ENCODE measurements around the gene GPANK1. TPM values are rescaled to one million over a fixed set of nuclear protein-coding genes. Genes with fewer than 3 reads are reported as not detected.
A peak's percentile ranks its signal among the peaks of the same experiment; 100 is the strongest.

The GPANK1 gene
- total RNA-seq, 2 donors from 2014 or later, result 34.5 to 40.9 TPM

GRCh38 chr6:31619805-31620585, 44.8 kb downstream of the GPANK1 start:
- peaks cover 26 to 30% of the 10 kb centered on the region in 2 donors for H3K4me1 Mint-ChIP-seq (ENCODE audit: low read depth in 2 of 2)
- H3K36me3 Mint-ChIP-seq, result peaks cover 15% of the 10 kb centered on the region
- H3K27me3 Mint-ChIP-seq, result peaks cover 0 to under 1% of the 10 kb centered on the region in 2 donors

GRCh38 chr6:31617010-31617409, 47.8 kb downstream of the GPANK1 start:
- ATAC-seq, result no peak
- H3K36me3 Mint-ChIP-seq, result peaks cover 8% of the 10 kb centered on the region
- H3K9me3 Mint-ChIP-seq, result no peaks in the 10 kb centered on the region
- DNase-seq (ENCODE audit: low spot score), result no peak
- H3K27me3 Mint-ChIP-seq, result peaks cover 0 to 3% of the 10 kb centered on the region in 2 donors
- H3K4me3 Mint-ChIP-seq, result peak overlapping the region; percentile 30
- peaks cover 19 to 21% of the 10 kb centered on the region in 2 donors for H3K4me1 Mint-ChIP-seq (ENCODE audit: low read depth in 2 of 2)
- no peak overlapping the region for H3K27ac Mint-ChIP-seq

More at GRCh38 chr6:31619805-31620585, 44.8 kb downstream of the GPANK1 start:
- peak; percentile 93 to 94 for ATAC-seq
- DNase-seq (ENCODE audit: low spot score), result peak; percentile 99
- Mint-ChIP-seq H3K9me3 (no peaks in the 10 kb centered on the region), H3K27ac (peak overlapping the region; percentile 91 to 94), H3K4me3 (peak overlapping the region; percentile 90)

- peaks cover 10 to 12% of the 10 kb centered on the region in 2 donors for H3K4me1 Mint-ChIP-seq (ENCODE audit: low read depth in 2 of 2)
- peak overlapping the region in 1 of 2 donors; percentile 68 for H3K27ac Mint-ChIP-seq
- peaks cover 0 to 3% of the 10 kb centered on the region in 2 donors for H3K27me3 Mint-ChIP-seq
- H3K36me3 Mint-ChIP-seq, result no peaks in the 10 kb centered on the region
- DNase-seq (ENCODE audit: low spot score) (no peak), ATAC-seq (no peak)
- no peaks in the 10 kb centered on the region for H3K9me3 Mint-ChIP-seq
- H3K4me3 Mint-ChIP-seq, result peak overlapping the region; percentile 30
Observed at GRCh38 chr6:31615748-31616147, 49.0 kb downstream of the GPANK1 start.

- DNase-seq (ENCODE audit: low spot score), result no peak
- ATAC-seq, result no peak
- Mint-ChIP-seq H3K27ac (peak within 1 kb of the TSS in 1 of 2 donors; percentile 68), H3K4me1 (ENCODE audit: low read depth in 2 of 2) (peaks cover 10 to 12% of the 10 kb centered on the region in 2 donors), H3K36me3 (no peaks in the 10 kb centered on the region), H3K4me3 (peak within 1 kb of the TSS; percentile 30), H3K27me3 (peaks cover 0 to 3% of the 10 kb centered on the region in 2 donors), H3K9me3 (no peaks in the 10 kb centered on the region)
Observed at GRCh38 chr6:31614684-31615578, 49.9 kb downstream of the GPANK1 start, which contains the start of gene AIF1. Gene AIF1, plus strand, starts transcription at chr6:31615234. Its CDS starts 96 bp downstream, at chr6:31615330.

- Mint-ChIP-seq H3K36me3 (no peaks in the 10 kb centered on the region), H3K27me3 (peaks cover 0 to 3% of the 10 kb centered on the region in 2 donors), H3K27ac (no peak overlapping the region), H3K4me1 (ENCODE audit: low read depth in 2 of 2) (peaks cover 10 to 12% of the 10 kb centered on the region in 2 donors), H3K9me3 (no peaks in the 10 kb centered on the region), H3K4me3 (no peak overlapping the region)
- no peak for DNase-seq (ENCODE audit: low spot score)
- ATAC-seq, result no peak
Observed at GRCh38 chr6:31614075-31614619, 50.6 kb downstream of the GPANK1 start.

Other genes starting within 250 kb of the GPANK1 start
- 10 to 100 TPM; 34.9 to 37.4 TPM for gene MICB, start 166.9 kb downstream of the GPANK1 start, total RNA-seq
- not detected for gene MCCD1, start 136.0 kb downstream of the GPANK1 start, total RNA-seq
- gene DDX39B, start 123.0 kb downstream of the GPANK1 start, total RNA-seq, result 100 to 1,000 TPM; 469 to 713 TPM
- gene ATP6V1G2, start 118.4 kb downstream of the GPANK1 start, total RNA-seq, result 1 to 10 TPM; 1.4 to 2.3 TPM
- gene NFKBIL1, start 117.4 kb downstream of the GPANK1 start, total RNA-seq, result 10 to 100 TPM; 16.8 to 17.0 TPM
- 1,000 to 10,000 TPM; 1,187 to 3,727 TPM for gene LTA, start 92.7 kb downstream of the GPANK1 start, total RNA-seq
- 100 to 1,000 TPM; 320 to 420 TPM for gene TNF, start 89.4 kb downstream of the GPANK1 start, total RNA-seq
- gene LTB, start 82.6 kb downstream of the GPANK1 start, total RNA-seq, result 100 to 1,000 TPM; 110 to 153 TPM
- 10 to 100 TPM; 15.5 to 34.6 TPM for gene LST1, start 78.7 kb downstream of the GPANK1 start, total RNA-seq
- gene NCR3, start 72.0 kb downstream of the GPANK1 start, total RNA-seq, result 10 to 100 TPM; 65.5 to 91.6 TPM
- gene AIF1, start 49.8 kb downstream of the GPANK1 start, total RNA-seq, result 10 to 100 TPM in 1 of 2 donors, 1 to 10 TPM in 1; 9.3 to 20.0 TPM
- 100 to 1,000 TPM; 224 to 345 TPM for gene PRRC2A, start 44.3 kb downstream of the GPANK1 start, total RNA-seq
- gene BAG6, start 12.3 kb downstream of the GPANK1 start, total RNA-seq, result 100 to 1,000 TPM; 284 to 337 TPM
- 1 to 10 TPM in 1 of 2 donors, under 1 TPM in 1; 0.76 to 1.3 TPM for gene APOM, start 9.1 kb downstream of the GPANK1 start, total RNA-seq
- gene C6orf47, start 4.2 kb downstream of the GPANK1 start, total RNA-seq, result 10 to 100 TPM; 26.9 to 34.0 TPM
- 100 to 1,000 TPM; 205 to 247 TPM for gene CSNK2B, start 1.1 kb upstream of the GPANK1 start, total RNA-seq
- gene LY6G5B, start 5.0 kb upstream of the GPANK1 start, total RNA-seq, result 10 to 100 TPM; 24.0 to 37.9 TPM
- 1 to 10 TPM; 5.4 to 8.8 TPM for gene LY6G5C, start 16.1 kb upstream of the GPANK1 start, total RNA-seq
- gene ABHD16A, start 38.3 kb upstream of the GPANK1 start, total RNA-seq, result 10 to 100 TPM; 60.6 to 77.5 TPM
- gene LY6G6F, start 41.9 kb upstream of the GPANK1 start, total RNA-seq, result not detected
- gene LY6G6D, start 50.4 kb upstream of the GPANK1 start, total RNA-seq, result not detected
- not detected for gene LY6G6C, start 56.7 kb upstream of the GPANK1 start, total RNA-seq
- under 1 TPM in 1 of 2 donors, not detected in 1; 0.21 TPM for gene MPIG6B, start 58.4 kb upstream of the GPANK1 start, total RNA-seq
- 10 to 100 TPM; 18.8 to 24.4 TPM for gene DDAH2, start 64.3 kb upstream of the GPANK1 start, total RNA-seq
- gene CLIC1, start 71.5 kb upstream of the GPANK1 start, total RNA-seq, result 100 to 1,000 TPM; 468 to 581 TPM
- gene MSH5, start 75.0 kb upstream of the GPANK1 start, total RNA-seq, result 100 to 1,000 TPM in 1 of 2 donors, 10 to 100 TPM in 1; 36.2 to 154 TPM
- gene SAPCD1, start 97.7 kb upstream of the GPANK1 start, total RNA-seq, result 10 to 100 TPM in 1 of 2 donors, 1 to 10 TPM in 1; 9.2 to 25.2 TPM
- gene VWA7, start 112.3 kb upstream of the GPANK1 start, total RNA-seq, result 1 to 10 TPM; 1.4 to 2.1 TPM
- gene VARS1, start 130.8 kb upstream of the GPANK1 start, total RNA-seq, result 100 to 1,000 TPM in 1 of 2 donors, 10 to 100 TPM in 1; 90.7 to 226 TPM
- 100 to 1,000 TPM in 1 of 2 donors, 10 to 100 TPM in 1; 94.6 to 113 TPM for gene LSM2, start 142.0 kb upstream of the GPANK1 start, total RNA-seq
- gene HSPA1L, start 150.3 kb upstream of the GPANK1 start, total RNA-seq, result 1 to 10 TPM; 1.7 to 4.1 TPM
- gene HSPA1A, start 150.5 kb upstream of the GPANK1 start, total RNA-seq, result 100 to 1,000 TPM; 160 to 262 TPM
- 100 to 1,000 TPM; 107 to 113 TPM for gene HSPA1B, start 162.7 kb upstream of the GPANK1 start, total RNA-seq
- gene NEU1, start 197.8 kb upstream of the GPANK1 start, total RNA-seq, result 10 to 100 TPM; 37.2 to 46.6 TPM
- gene SLC44A4, start 214.0 kb upstream of the GPANK1 start, total RNA-seq, result not detected
- gene EHMT2, start 232.7 kb upstream of the GPANK1 start, total RNA-seq, result 10 to 100 TPM; 34.4 to 69.1 TPM
- 1 to 10 TPM; 1.4 to 2.9 TPM for gene ZBTB12, start 237.1 kb upstream of the GPANK1 start, total RNA-seq

All from natural killer cell treated with Interleukin-12 subunit alpha and Interleukin-12 subunit beta and Interleukin-15 and Interleukin-18, amount 100 ng/mL, for 72 hours (primary cell).